HG02642 (cell line): ENCODE data around the gene TPSB2.
"Not testable (repeated sequence)": the region's sequence is repeated elsewhere in the genome, so short reads cannot be mapped to it uniquely, and the experiment has no call there.

Experiments used
- ATAC-seq: cut with Tn5 transposase; IDR thresholded peaks from one replicate; pipeline ENCODE4 v1.9.1; 2021; ENCODE audit warnings: mild to moderate bottlenecking; ENCODE audit not compliant: unreplicated experiment, poor library complexity

The TPSB2 gene

GRCh38 chr16:1243907-1244850 is 14.2 kb upstream of the TPSB2 start:
- not testable (repeated sequence) for ATAC-seq

GRCh38 chr16:1243363-1243762 is 13.4 kb upstream of the TPSB2 start:
- not testable (repeated sequence) for ATAC-seq

DNA sequence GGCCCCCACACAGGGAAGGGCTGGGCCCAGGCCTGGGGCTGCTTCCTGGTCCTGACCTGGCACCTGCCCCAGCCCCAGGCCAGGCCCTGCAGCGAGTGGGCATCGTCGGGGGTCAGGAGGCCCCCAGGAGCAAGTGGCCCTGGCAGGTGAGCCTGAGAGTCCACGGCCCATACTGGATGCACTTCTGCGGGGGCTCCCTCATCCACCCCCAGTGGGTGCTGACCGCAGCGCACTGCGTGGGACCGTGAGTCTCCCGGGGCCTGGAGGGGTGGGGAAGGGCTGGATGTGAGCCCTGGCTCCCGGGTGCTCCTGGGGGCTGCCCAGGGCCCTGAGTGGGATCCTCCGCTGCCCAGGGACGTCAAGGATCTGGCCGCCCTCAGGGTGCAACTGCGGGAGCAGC is 11.1 kb upstream of the TPSB2 start:
- ATAC-seq, result not testable (repeated sequence)

- not testable (repeated sequence) for ATAC-seq
These were observed 10.5 kb upstream of the TPSB2 start, which contains the start of gene TPSAB1 for GRCh38 chr16:1240436-1240835. Gene TPSAB1 (plus strand): TSS chr16:1240705. CDS start chr16:1240939, 234 bp downstream.

DNA sequence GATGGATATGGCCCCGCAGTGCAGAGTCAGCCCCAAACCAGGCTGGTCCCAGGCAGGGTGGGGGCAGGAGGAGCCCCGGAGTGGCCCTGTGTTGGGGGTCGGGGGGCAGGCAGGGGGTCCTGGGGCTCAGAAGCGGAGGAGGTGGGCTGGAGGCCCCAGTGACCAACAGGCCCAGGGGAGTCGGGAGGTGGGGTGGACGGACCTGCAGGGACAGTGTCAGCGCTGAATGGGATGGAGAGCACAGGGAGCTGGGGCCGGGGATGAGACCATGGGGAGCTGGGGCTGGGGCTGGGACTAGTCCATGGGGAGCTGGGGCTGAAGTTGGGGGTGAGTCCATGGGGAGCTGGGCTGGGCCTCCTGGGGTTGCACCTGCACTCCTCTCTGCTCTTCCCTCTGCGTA is 9.6 kb upstream of the TPSB2 start:
- ATAC-seq, result not testable (repeated sequence)

DNA sequence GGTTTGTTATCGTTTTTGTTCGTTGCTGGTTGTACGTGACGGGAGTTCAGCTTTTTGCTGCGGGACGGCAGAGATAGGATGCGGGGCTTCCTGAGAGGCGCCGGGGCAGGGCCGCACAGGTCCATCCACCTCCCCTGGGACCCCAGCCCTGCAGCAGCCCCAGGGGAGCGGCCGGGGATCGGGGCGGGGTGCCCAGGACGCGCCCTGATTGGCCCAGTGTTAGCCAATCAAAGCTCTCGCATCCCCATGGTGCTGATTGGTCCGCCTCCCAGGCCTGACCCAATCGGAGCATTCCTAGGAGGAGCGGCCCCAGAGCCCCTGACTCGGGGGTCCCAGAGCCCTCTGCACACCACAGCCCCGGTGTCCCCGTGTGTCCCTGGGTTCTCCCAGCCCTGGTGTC is 8.9 kb upstream of the TPSB2 start:
- not testable (repeated sequence) for ATAC-seq

DNA sequence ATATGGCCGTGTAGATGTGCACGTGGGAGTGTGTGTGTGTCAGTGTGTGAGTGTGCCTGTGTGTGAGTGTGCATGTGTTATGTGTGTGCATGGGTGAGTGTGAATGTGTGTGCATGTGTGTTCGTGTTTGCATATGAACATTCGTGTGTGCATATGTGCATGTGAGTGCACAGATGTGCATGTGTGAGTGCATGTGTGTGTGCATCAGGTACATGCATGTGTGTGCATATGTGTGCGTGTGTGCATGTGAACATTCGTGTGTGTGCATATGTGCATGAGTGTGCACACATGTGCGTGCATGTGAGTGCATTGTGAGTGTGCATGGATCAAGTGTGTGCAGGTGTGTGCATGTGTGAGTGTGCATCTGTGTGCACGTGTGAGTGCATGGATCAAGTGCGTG is 8.0 kb upstream of the TPSB2 start:
- ATAC-seq, result no peak

- not testable (repeated sequence) for ATAC-seq
These were observed 6.7 kb upstream of the TPSB2 start for GRCh38 chr16:1236659-1237058.

GRCh38 chr16:1232049-1232748 is 2.2 kb upstream of the TPSB2 start:
- ATAC-seq, result not testable (repeated sequence)

DNA sequence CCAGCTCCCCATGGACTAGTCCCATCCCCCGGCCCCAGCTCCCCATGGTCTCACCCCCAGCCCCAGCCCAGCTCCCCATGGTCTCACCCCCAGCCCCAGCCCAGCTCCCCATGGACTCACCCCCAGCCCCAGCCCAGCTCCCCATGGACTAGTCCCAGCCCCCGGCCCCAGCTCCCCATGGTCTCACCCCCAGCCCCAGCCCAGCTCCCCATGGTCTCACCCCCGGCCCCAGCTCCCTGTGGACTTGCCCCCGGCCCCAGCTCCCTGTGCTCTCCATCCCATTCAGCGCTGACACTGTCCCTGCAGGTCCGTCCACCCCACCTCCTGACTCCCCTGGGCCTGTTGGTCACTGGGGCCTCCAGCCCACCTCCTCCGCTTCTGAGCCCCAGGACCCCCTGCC is 1.3 kb upstream of the TPSB2 start:
- ATAC-seq, result not testable (repeated sequence)

DNA sequence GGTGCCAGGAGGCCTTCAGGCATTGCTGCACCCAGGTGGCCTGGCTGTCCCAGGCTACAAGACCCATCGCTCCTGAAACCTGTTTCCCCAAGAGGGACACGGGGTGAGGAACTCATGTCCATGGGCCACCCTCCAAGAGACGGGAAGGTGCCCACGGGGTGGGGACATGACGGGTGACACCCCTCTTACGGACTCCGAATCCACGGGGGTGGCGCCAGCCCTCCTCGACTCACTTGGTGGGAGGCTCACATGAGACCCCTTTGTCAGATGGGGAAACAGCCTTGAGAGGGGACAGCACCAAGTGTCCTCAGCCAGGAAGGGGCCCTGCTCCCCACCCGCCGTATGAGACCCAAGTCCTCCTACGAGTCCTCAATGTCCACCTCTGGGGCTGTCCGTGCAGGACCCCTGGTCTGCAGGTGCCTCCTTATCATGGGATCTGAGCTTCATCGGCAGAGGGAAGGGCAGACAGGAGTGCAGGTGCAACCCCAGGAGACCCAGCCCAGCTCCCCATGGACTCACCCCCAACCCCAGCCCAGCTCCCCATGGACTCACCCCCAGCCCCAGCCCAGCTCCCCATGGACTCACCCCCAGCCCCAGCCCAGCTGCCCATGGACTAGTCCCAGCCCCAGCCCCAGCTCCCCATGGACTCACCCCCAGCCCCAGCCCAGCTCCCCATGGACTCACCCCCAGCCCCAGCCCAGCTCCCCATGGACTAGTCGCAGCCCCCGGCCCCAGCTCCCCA is 658 bp upstream of the TPSB2 start:
- ATAC-seq, result not testable (repeated sequence)

DNA sequence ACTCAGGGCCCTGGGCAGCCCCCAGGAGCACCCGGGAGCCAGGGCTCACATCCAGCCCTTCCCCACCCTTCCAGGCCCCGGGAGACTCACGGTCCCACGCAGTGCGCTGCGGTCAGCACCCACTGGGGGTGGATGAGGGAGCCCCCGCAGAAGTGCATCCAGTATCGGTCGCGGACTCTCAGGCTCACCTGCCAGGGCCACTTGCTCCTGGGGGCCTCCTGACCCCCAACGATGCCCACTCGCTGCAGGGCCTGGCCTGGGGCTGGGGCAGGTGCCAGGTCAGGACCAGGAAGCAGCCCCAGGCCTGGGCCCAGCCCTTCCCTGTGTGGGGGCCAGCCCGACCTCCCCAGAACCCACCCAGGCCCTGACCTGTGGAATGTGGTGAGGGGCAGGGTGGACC is 508 bp downstream of the TPSB2 start:
- ATAC-seq, result not testable (repeated sequence)

DNA sequence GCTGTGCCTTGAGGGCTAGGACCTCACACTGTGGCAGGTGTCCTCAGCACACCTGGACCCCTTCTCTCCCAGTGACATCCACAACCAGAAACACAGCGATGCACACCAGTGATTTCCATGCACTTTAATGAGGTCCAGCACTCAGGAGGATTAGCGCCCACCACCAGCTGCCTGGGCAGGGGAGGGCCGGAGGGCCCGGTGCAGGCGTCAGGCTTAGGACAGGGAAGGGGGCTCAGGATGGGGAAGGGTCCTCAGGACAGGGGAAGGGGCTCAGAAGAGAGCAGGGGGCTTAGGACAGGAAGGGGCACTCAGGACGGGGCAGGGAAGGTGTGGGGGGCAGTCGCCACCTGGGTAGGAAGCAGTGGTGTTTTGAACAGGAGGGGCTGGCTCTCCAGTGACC is 1.8 kb downstream of the TPSB2 start:
- not testable (repeated sequence) for ATAC-seq

DNA sequence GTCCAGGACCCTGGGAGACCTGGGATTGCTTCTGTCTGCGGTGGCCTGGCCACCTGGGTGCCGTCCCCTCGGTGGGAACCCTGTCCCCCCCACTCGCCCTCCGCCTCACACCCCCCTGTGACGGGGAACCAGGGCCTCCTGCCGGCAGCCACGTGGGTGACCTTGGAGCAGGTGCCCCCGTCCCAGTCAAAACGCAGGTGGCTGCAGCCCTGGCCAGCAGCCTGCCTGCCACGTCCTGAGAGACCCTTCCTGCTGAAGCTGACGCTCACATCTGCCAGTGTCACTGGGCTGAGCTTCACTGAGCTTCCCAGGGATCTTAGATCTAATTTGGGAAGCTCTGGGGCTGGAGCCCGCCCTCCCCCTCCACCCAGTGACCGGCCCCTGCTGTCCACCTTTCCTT is 3.3 kb downstream of the TPSB2 start:
- not testable (repeated sequence) for ATAC-seq

- ATAC-seq, result not testable (repeated sequence)
These were observed 4.2 kb downstream of the TPSB2 start for GRCh38 chr16:1225728-1226311.

DNA sequence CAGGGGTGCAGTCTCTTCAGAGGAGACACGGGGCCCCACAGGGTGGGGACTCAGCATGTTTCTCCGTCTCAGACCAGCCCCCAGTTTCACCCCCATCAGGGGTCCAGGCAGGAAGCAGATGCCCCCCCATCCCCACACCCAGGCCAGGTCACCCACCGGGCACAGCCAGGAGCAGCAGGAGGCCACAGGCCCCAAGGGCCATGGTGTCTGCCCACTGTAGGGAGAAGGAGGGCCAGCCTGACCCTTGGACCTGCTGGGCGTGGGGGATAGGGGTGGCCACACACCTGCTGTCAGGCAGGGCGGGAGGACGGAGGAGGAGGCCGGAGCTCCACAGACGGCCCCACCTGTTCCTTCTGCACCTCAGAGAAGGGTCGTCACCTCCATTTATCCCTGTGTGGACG is 4.9 kb downstream of the TPSB2 start, which contains the start of gene TPSG1:
Gene TPSG1, minus strand, starts transcription at position 218 of the 401 bp plus-strand sequence. Its CDS starts 16 bp downstream, at position 202.
- no peak for ATAC-seq

DNA sequence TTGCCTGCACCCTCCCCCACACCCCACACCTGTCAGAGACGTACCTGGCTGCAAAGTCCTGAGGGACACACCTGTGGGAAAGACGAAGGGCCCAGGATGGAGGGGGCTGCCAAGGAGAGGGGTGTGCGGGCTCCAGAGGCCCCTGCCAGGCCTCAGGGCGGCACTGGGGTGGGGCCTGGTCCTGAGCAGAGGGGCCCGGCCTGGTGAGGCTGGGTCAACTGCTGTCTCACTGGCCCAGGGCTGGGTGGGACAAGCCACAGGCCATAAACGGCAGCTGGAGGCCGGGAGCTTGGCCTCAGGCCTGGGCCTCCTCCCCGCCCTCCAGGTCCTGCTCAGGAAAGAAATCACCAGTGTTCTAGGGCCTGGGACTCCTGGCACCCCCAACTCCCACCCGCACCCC is 5.4 kb downstream of the TPSB2 start:
- no peak for ATAC-seq

- no peak for ATAC-seq
These were observed 6.4 kb downstream of the TPSB2 start for GRCh38 chr16:1223355-1224214.
